GM12892 (cell line): Measurements from ENCODE around the gene LHX6.

Experiments
- DNase-seq: peaks from one replicate; pipeline ENCODE4 v3.0.0; 2011; ENCODE audit not compliant: insufficient read length
- FAIRE-seq: peaks from 2 replicates; lab custom pipeline; 2011; peaks lifted over from hg19 to GRCh38; lab: Jason Lieb, UNC
- POLR2A ChIP-seq: IDR thresholded peaks from 2 replicates; pipeline ENCODE4 v1.6.1; 2011; ENCODE audit warnings: low read depth, low read length, control low read depth
- POLR2AphosphoS5 ChIP-seq: IDR thresholded peaks from 2 replicates; pipeline ENCODE4 v1.6.1; 2011; ENCODE audit warnings: low read depth, low read length, control low read depth
- TAF1 ChIP-seq: IDR thresholded peaks from 2 replicates; pipeline ENCODE4 v1.6.1; 2011; ENCODE audit warnings: low read depth, mild to moderate bottlenecking, control low read depth, low read length, borderline replicate concordance

The LHX6 gene

DNA sequence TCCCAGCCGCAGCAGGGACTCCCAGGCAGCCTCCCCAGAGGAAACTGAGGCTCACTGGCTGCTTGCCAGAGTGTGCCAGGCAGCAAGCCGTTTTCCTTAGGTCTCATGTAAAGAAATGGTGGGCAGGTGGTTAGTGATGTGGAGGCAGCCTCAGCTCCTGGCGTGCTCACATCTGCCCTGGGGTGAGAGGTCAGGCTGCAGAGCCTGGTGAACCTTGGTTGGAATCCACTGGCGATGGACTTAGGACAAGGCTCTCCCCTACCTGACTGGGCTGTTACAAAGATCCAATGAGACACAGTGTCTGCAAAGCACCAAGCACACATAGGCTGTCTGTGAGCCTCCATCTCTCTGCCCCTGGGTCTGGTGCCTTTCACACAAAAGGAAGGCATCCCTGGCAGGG, 30.9 kb downstream of the LHX6 start:
- DNase-seq = no peak
- no peak for TF ChIP-seq TAF1
- no peak for TF ChIP-seq POLR2AphosphoS5
- TF ChIP-seq POLR2A = no peak
- FAIRE-seq = no peak

DNA sequence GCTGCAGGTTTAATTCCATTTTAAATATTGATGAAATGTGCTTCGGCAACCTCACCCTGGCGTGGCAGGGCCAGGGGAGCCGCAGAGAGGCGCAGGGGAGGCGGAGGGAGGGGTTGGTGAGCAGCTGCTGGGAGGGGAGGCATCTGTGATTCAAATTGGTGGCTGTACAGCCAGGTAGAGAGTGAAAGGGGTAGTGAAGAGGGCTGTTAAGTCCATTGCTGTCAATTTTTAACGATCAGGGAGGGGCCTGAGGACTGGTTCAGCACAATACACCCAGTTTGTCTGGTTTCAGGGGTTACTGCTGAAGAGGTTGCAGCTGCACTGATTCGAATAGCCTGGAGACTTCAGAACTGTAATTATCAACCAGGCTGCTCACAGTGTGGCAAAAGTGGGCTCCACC, 31.3 kb downstream of the LHX6 start:
- DNase-seq (no peak), FAIRE-seq (no peak)
- TF ChIP-seq POLR2AphosphoS5 = no peak
- no peak for TF ChIP-seq TAF1
- no peak for TF ChIP-seq POLR2A

DNA sequence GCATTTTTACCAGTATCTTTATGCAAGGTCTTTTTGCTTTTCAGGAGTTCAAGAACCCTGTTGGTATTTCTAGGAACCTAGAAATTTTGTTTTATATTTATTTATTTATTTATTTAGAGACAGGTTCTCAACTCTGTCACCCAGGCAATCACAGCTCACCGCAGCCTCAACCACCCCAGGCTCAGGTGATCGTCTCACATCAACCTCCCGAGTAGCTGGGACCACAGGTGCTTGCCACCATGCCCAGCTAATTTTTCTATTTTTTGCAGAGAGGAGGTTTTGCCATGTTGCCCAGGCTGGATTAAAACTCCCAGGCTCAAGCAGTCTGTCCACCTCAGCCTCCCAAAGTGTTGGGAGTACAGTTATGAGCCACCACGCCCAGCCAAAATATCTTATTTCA, 32.9 kb downstream of the LHX6 start:
- TF ChIP-seq POLR2A (no peak), TAF1 (no peak), POLR2AphosphoS5 (no peak)
- DNase-seq (no peak), FAIRE-seq (no peak)

DNA sequence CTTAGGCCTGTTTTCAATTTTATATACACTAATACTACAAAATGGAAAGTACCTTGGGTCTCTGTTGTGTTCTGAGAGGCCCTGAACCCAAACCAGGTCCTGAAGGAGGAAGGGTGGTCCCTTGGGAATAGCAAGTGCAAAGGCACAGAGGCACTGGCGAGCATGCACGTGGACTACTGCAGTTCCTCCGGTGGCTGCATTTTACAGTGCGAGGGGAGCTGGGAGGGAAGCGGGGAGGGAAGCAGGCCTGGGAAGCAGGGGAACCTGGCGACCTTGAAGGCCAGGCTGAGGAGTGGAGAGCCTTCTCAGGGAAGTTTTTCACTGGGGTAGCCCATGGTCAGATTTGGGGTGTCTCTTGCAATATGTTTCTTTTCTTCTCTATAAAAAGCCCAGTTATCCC, 35.1 kb downstream of the LHX6 start:
- DNase-seq (no peak), FAIRE-seq (no peak)
- TF ChIP-seq POLR2A (no peak), POLR2AphosphoS5 (no peak), TAF1 (no peak)

DNA sequence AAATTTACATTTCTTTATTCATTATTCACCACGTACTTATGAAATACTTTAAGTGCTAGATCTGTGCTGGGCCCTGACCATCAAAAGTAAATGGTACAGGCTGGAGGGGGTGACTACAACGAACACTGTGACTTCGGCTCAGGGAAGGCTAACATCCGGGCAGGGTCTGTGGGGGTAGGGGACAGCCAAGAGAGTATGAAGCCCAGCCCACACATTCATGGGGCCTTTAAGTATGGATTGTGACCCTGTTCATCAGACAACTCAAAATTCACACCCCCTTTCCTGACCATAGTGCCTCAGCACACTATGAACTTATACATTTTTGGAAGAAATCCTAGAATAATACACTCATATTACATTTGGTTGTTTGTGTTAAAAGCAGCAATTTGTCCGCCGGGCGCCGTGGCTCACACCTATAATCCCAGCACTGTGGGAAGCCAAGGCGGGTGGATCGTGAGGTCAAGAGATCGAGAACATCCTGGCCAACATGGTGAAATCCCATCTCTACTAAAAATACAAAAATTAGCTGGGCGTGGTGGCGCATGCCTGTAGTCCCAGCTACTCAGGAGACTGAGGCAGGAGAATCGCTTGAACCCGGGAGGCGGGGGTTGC, 35.7 kb downstream of the LHX6 start:
- FAIRE-seq = no peak
- no peak for DNase-seq
- TF ChIP-seq POLR2A (no peak), POLR2AphosphoS5 (no peak), TAF1 (no peak)

DNA sequence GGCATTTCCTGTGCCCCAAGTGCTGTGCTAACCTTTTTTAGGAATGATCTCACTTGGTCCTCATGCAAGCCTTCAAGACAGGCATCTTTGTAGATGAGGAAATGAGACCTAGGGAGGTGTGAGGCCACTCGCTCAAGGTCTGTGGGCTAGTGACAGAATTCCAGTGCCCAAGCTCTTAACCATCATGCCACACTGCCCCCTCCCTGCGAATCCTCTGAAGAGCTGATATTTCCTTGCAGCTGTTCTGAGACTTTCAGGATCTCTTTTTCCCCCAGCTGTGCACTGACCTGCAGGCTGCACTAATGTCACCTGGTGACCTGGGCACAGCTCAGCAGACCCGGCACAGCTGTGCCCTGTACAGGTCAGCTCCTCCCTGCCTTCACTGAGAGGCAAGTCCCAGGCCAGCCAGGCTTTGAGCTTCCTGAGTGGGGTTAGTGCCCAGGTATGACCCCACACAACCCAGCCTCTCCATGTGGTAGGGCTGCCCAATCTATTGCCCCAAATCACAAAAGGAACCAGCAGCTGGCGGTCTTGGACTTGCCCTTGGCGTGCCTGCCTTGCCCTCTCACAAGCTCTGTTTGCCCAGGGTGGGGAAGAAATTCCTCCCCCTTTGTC, 36.4 kb downstream of the LHX6 start:
- TF ChIP-seq TAF1 = no peak
- no peak for TF ChIP-seq POLR2AphosphoS5
- TF ChIP-seq POLR2A = no peak
- DNase-seq (no peak), FAIRE-seq (no peak)

DNA sequence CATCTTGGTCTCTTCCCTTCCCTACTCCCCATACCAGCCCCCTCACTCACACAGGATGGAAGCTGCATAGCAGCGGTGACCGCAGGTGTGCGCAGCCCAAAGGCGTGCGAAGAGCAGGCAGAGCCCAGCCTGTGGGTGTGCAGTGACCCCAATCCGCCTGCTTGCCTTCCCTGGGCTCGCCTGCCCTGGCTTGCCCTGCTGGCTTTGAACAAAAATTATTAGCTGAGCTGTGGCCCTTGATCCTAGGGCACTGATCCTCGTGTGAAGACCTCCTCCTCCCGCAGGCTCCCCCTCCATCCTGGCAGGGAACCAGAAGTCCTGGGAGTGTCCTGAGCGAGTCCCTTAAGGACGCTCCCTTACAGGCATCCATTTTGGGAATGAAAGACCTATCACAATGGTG, 37.2 kb downstream of the LHX6 start:
- FAIRE-seq (no peak), DNase-seq (no peak)
- TF ChIP-seq TAF1 (no peak), POLR2A (no peak), POLR2AphosphoS5 (no peak)

DNA sequence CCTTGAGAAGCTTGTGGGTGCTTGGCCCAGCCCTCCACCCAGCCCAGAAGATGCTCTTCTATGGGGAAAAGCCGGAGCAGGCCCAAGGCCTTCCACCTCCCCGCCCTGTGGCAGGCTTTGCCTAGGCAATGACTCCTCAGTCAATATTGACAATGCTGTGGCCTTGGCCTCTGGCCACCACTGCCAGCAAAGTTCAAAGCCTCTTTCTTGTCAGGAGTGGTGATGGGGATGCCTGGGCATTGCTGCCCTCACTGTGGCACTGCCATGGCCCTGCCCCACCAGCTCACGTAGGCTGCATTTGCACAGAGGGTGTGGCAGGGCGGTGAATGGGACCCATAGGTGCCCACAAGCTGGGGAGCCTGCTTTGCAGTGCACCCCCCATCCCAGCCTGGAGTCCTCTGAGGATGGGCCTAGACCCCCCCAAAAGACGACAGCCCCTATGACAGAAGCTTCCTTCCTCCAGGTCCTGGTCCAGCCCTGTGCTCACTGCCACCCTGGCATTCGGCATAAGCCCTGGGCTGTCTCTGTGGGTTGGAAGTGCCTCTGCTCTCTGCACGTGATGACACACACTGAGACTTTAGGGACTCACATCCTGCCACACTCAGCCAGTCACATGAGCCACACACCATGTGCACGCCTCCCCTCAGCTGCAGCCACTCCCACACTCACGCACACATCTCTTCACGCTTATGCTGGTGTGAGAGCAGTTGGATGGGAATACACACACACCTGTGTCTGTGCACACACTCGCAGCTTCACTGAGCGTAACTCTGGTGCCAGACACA, 38.0 kb downstream of the LHX6 start:
- TF ChIP-seq TAF1 (no peak), POLR2AphosphoS5 (no peak), POLR2A (no peak)
- no peak for DNase-seq
- no peak for FAIRE-seq

DNA sequence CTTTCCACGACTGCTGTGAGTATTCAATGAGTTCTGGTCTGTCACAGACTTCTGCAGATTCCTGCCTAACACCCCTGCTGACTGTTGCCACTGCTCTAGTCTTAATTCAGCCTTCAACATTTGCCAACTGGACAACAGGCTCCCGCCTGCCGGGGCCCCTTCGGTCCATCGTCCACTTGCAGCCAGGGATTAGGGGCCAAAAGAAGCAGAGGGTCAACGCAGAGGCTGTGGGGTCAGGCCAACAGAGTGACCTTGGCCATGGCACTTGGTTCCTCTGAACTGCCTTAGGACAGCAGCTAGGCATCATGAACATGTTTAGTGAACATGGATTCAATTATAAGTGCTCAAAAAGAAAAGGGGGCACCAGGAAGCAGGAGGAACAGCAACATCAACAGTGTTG, 40.4 kb downstream of the LHX6 start:
- TF ChIP-seq TAF1 (no peak), POLR2AphosphoS5 (no peak), POLR2A (no peak)
- DNase-seq (no peak), FAIRE-seq (no peak)

DNA sequence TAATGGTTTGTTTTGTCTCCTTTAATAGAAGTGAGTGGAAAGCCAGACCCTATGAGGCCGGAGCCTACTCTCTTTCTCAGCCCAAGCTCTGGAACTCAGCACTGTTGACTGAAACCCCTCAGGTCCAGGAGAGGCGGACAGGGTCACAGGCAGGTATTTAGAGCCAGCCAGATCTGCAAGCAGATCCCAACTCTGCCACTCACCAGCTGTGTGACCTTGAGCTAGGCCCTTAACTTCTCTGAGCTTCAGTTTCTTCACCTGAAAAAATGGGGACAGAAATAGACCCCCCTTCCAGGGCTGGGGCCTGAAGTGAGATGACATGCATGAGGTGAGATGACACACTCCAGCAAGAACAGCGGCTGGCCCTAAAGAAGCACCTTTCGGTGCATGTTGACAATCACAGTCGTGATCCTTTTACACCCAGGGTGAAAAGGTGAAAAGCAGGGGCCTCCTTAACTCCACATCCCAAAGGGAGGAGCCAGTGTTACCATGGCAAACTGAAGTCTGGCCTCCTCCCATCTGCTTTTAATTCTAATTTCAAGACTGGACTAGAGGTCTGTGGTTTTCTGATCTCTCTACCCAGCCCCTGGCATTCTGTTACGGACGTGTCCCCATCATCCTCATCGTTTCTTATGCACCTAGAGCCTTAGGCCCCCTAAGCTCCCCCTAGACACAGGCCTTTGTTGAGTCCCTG, 41.8 kb downstream of the LHX6 start:
- TF ChIP-seq POLR2A (no peak), TAF1 (no peak), POLR2AphosphoS5 (no peak)
- DNase-seq (no peak), FAIRE-seq (no peak)

DNA sequence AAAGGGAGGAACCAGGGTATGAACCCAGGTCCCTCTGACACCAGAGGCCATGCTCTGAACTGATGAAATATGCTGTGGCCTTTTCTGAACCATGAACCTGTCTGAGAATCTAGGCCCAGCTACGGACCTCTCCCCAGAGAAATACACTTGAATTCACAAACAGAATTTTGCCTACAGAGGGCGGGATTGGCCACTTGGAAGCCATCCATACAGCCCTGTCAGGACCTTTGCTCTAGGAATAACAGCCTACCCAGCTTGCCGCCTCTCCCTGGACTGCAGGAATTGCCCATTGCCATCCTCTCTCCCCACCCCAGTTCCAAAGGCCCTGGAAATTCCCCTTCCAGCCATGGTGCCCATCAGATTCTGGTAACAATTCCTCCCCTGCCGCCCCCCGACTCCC, 42.5 kb downstream of the LHX6 start:
- DNase-seq (no peak), FAIRE-seq (no peak)
- TF ChIP-seq POLR2A (no peak), POLR2AphosphoS5 (no peak), TAF1 (no peak)

DNA sequence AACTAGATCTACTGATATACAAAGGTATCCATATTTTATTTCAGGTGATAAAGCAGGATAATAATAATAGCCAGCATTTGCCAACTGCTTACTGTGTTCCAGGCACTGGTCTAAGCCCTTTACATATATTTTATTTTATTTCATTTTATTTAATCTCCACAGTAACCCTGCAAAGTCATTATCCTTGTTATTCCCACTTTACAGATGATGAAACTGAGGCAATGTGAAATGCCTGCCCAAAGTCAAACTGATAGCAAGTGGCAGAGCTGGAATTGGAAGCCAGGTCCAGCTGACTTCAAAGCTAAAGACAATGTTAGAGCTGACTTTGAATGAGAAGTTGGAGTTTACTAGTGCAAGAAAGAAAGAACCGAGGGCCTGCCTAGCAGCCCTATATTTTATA, 44.2 kb downstream of the LHX6 start:
- FAIRE-seq (no peak), DNase-seq (no peak)
- TF ChIP-seq TAF1 (no peak), POLR2AphosphoS5 (no peak), POLR2A (no peak)
